Activated CD8-positive, alpha-beta memory T cell treated with anti-CD3 and anti-CD28 coated beads, Interleukin-2, amount 50 U/mL, for 1 hour (primary cell): ENCODE measurements around the gene AGBL4.

ENCODE experiments used
- DNase-seq: peaks from one replicate; pipeline ENCODE4 v3.0.0-alpha.2; 2020; ENCODE audit errors: extremely low read depth

Gene AGBL4

DNA sequence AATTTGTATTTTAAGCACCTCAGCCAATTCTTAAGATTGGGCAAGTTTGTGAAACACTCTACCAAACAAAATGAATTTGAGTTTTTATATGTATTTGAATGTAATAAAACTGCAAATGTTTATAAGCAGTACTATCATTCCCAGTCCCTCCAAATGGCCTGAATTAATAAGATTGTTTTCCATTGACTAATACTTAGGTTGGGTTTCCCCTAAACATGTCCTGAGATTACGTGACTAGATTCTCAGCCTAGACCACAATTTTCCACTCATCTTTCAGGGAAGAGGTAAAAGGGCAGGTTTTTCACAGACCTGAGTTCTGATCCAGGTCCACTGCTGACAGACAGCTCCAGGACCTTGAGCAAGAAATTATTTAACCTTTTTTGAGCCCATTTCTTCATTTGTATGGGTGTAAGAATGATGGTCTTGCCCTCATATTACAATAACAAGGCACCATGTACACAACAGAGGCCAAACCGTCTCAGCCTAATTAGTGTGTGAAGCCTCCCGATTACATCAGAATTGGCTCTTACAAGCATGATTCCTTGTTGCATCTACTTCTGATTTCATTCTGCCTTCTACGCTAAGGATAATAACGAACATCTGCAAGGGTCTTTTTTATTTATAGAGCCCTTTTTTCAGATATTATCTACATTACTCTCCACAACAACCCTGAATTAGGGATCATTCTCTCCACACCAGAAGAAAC, 1298.3 kb downstream of the AGBL4 start:
- DNase-seq, result no peak

DNA sequence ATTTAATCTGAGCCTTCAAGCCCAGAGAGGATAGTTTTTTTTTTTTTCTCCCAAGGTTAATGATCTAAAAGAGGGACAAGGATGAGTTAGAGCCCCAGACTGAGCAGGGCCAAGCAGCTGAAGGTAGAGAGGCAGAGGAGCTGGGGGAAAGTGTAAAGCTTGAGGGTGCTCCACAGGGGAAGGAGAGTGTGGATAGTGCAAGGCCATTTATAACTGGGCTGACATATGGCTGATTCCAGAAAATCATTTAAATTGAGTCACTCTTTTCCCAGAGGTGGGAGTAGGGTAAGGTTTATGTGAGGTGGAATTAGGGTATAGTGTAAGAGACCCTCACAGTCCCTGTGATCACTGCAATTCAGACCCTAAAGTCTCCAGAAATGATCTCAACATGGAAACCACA, 1302.8 kb downstream of the AGBL4 start:
- DNase-seq, result no peak

- no peak for DNase-seq
Observed at GRCh38 chr1:48718705-48719104, 1305.0 kb downstream of the AGBL4 start.

- no peak for DNase-seq
Observed at GRCh38 chr1:48718116-48718630, 1305.6 kb downstream of the AGBL4 start.

DNA sequence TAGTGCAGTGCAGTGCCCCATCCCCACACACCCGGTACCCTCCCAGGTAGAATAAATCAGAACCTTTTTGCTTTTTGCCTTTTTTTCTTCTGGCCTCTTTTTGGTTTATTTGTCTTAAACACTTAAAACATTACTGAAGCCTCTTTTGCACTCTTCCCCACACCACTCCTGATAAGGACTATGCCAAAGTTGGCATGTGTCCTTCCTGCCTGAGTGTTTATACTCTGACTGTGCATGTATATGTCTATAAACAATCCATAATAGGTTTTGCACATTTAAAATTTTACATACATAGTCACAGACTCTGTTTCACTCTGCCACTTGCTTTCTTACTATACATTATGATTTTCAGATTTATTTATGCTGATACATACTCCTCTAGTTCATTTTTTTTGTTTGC, 1306.7 kb downstream of the AGBL4 start:
- no peak for DNase-seq

GRCh38 chr1:48715921-48716320, 1307.8 kb downstream of the AGBL4 start:
- no peak for DNase-seq

- no peak for DNase-seq
Observed at GRCh38 chr1:48710915-48711314, 1312.8 kb downstream of the AGBL4 start.

- DNase-seq, result no peak
Observed at GRCh38 chr1:48710318-48710717, 1313.4 kb downstream of the AGBL4 start.

- no peak for DNase-seq
Observed at GRCh38 chr1:48704736-48705135, 1319.0 kb downstream of the AGBL4 start.

DNA sequence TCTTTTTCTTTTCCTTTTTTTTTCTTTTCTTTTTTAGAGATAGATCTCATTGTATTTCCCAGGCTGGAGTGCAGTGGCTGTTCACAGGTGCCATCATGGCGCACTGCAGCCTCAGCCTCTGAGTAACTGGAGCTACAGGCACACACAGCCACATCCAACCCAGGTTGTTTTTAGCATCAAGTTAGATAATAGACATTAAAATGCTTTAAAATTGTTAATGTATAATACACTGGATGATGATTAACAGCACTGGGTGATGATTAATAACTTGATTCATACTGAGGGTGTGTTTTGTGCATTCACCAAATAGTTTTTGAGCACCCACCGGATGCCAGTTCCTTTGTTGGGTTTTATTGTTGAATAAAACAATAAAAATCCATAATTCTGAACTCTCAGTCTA, 1322.3 kb downstream of the AGBL4 start:
- DNase-seq, result no peak

DNA sequence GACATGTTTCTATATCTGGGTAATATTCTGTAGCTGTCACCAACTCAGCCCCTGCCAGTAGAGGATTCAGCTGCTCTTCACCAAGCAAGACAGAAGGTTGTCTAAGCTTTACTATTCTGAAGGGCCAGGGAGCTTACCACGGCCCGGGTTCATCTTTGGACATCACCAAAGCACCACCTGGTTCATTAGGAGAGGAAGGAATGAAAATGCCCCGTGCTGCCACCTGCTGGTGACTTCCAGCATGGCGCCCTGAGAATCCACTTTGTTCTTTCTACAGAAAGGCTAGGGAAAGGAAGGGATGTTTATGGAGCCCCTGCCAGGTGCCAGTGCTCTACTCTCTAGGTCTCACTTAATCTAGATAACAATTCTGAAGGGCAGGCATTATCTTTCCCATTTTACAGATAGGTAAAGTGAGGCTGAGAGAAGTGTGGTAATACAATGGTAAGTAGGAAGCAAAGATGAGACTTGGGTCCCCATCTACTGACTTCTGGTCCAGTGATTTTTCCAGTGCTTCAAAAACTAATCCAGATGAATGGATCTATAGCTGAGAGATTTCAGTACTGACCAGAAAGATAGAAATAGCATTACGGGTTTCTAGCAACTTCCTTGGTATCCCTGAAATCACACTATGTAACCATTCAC, 1326.6 kb downstream of the AGBL4 start:
- no peak for DNase-seq

DNA sequence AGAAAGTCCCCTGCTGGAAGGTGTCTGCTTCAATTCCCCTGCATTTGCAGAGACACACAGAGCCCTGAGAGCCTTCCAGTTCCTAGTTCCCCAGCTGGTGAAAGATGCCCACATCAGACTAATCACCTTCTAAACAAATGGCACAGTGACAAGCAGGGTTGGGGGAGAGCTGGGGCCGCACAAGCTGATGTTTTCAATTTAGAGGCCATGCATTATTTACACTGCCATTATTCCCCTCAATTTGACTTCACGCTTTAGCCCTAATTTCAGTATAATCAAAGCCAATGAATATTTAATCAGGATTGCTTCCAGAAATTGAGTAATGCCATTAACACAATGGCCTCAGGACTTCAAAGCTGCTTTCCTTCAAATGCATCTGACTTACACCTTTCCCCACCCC, 1328.6 kb downstream of the AGBL4 start:
- DNase-seq, result no peak

DNA sequence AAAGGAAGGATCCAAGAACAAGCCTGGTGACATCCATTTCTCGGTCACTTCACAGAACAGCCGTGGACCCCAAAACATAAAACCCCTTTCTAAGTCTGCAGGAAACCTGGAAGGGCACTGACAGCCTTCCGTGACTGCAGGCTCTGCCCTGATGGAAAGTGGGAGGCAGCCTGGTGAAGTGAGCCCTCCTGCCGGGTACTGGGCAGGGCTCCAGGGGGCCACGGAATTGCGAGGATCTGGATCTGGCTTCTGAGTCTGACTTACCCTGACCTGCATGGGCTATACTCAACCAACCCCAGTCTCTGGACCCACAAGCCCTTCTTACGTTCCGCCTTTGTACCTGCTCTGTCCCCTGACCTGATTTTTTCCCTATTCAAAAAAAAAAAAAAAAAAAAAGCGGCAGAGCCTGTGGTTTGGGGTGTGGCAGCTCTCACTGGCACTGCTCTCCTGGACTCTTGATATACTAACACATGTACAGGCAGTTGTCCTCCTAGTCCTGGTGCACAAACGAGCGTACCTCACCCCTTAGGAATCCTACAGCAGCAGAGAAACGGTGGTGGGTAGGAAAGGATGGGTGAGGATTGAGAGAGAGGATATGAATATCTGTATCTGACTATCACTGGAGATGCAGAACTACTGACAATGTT, 1330.0 kb downstream of the AGBL4 start:
- DNase-seq, result no peak

DNA sequence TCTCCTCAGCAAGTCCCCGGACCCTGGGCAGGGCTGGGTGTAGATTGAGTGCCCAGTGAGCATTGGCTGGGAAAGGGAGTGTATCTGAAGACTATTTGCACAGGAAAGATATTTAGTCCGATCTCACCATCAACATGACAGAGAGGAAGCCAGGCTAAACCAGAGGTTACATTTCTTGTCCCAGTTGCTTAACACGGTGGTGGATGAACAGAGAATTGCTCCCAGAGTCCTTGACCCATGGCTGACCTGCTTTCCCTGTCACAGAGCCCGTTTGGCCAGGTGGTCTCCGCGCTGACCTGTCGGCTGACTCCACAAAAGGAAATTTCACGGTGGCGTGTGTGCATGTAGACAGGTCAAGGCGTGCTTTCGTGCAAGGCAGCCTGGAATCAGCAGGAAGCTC, 1330.6 kb downstream of the AGBL4 start:
- no peak for DNase-seq

GRCh38 chr1:48692235-48692634, 1331.5 kb downstream of the AGBL4 start:
- no peak for DNase-seq

- no peak for DNase-seq
Observed at GRCh38 chr1:48691429-48692001, 1332.2 kb downstream of the AGBL4 start.

DNA sequence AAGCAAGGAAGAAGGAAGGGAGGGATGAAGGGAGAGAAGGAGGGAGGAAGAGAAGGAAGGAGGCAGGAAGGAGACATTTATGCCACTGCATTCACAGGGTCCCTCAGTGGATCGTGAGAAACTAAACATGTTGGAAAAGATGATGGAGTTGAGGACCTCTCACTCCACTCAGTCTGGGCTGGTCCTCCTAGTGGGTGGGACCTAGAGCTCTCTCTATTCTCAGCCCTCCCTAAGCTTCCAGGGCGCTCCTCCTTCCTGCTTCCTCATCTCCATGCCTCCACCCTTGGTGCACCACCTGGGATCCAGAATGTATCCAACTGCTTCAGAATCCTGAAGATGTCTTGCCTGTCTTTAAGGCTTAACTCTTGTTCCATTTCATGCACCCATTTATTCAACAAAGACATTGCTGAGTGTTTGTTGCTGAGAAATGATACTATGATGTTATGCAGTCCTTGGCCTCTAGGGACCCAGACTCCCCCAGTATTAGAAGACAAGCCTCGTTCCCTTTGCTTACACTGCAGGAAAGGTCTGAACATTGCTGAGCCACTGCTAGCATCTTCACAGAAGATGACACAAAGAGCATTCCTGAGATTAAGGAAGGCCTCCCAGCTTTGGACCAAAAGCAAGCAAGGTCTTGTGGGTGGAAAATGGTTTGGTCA, 1335.5 kb downstream of the AGBL4 start:
- no peak for DNase-seq

- no peak for DNase-seq
Observed at GRCh38 chr1:48687282-48688045, 1336.3 kb downstream of the AGBL4 start.

- DNase-seq, result no peak
Observed at GRCh38 chr1:48686159-48686558, 1337.6 kb downstream of the AGBL4 start.

DNA sequence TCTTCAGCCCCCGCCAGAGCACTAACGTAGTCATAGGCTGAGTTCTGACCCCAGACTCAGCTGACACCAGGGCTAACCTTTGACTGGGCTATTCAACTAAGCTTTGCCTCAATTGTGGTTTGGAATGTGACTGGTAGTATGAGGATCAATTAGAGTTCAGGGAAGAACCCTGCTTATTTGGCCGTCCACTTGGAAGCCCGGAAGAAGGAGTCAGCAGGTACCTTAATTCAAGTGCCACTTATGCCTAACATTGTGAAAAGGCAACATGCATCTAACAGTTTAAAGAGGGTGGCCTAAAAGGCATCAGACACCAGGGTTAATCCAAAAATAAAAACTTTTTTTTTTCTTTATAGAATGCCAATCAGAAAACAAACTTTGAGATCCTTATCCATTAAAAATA, 1339.4 kb downstream of the AGBL4 start:
- no peak for DNase-seq

GRCh38 chr1:48683839-48684238, 1339.9 kb downstream of the AGBL4 start:
- no peak for DNase-seq
